Bronchial epithelial cell (primary cell): ENCODE data around the gene GLYR1. TPM values are rescaled to one million over a fixed set of nuclear protein-coding genes. Genes with fewer than 3 reads are reported as not detected.

Experiments
- DNase-seq: peaks from one replicate; pipeline ENCODE4 v3.0.0-alpha.2; 2010; ENCODE audit warnings: low read depth
- FAIRE-seq: peaks from 2 replicates; lab custom pipeline; 2011; peaks lifted over from hg19 to GRCh38; lab: Jason Lieb, UNC
- H3K27me3 ChIP-seq: 2 replicates; pipeline ENCODE4 v1.5.1; 2011; ENCODE audit warnings: low read length; ENCODE audit not compliant: control insufficient read depth, insufficient read depth
- H3K36me3 ChIP-seq: 2 replicates; pipeline ENCODE4 v1.5.1; 2011; ENCODE audit warnings: low read length; ENCODE audit not compliant: control insufficient read depth, insufficient read depth
- H3K4me3 ChIP-seq: 2 replicates; pipeline ENCODE4 v1.5.1; 2011; ENCODE audit warnings: mild to moderate bottlenecking, low read depth, low read length, control low read depth
- total RNA-seq: library from RNA; depleted of rRNA; stranded (reverse); fragments of >200 nt; gene quantifications from 2 replicates; pipeline ENCODE4 v1.2.1, GENCODE V29; 2014
- TF ChIP-seq, protein P1 (sequence below): IDR thresholded peaks from 2 replicates; pipeline ENCODE4 v1.5.1; 2011; ENCODE audit warnings: mild to moderate bottlenecking, moderate library complexity, low read length, control low read depth, inconsistent platforms; ENCODE audit not compliant: insufficient read depth, severe bottlenecking

Gene GLYR1
- total RNA-seq, 1 donor from 2014 or later, result 31.1 TPM

DNA sequence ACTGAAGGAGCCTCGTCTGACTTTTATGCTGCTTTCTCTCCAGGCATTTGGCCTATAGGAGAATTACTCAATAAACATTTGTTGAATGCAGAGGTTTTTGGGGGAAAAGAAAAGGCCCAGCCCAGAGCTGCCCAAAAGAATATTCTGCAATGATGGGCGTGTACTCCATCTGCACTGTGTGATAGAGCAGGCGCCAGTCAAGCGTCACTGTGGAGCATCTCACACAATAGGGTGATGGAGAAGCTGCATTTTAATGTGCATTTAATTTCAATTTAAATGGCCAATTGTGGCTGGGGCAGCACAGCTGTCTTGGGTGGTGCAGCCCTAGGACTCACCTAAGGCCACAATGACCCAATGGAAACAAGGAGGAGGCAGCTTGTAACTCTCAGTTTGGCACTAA is 20.6 kb downstream of the GLYR1 start:
- peaks cover 30% of the 10 kb centered on the region for H3K36me3 ChIP-seq
- no peaks in the 10 kb centered on the region for H3K27me3 ChIP-seq
- no peak overlapping the region for H3K4me3 ChIP-seq
- DNase-seq (no peak), FAIRE-seq (no peak)
- TF ChIP-seq, protein P1, sequence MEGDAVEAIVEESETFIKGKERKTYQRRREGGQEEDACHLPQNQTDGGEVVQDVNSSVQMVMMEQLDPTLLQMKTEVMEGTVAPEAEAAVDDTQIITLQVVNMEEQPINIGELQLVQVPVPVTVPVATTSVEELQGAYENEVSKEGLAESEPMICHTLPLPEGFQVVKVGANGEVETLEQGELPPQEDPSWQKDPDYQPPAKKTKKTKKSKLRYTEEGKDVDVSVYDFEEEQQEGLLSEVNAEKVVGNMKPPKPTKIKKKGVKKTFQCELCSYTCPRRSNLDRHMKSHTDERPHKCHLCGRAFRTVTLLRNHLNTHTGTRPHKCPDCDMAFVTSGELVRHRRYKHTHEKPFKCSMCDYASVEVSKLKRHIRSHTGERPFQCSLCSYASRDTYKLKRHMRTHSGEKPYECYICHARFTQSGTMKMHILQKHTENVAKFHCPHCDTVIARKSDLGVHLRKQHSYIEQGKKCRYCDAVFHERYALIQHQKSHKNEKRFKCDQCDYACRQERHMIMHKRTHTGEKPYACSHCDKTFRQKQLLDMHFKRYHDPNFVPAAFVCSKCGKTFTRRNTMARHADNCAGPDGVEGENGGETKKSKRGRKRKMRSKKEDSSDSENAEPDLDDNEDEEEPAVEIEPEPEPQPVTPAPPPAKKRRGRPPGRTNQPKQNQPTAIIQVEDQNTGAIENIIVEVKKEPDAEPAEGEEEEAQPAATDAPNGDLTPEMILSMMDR, result no peak

DNA sequence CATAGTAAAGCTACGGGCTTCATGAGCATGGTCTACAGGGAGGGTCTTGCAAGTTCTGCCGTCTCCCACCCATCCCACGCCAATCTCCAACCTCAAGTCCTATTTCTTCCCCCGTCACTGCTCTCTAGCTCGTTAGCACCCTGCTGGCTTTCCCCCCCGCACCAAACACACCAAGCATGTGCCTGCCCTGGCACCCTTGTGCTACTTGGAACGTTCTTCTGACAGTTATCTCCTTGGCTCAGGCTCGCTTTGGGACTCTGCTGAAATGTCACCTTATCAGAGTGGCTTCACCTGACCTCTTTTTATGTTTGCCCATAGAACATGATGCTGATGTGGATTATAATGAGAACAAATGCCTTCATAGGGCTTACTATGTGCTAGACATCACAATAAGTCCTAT is 21.9 kb downstream of the GLYR1 start:
- TF ChIP-seq, protein P1, result no peak
- DNase-seq (no peak), FAIRE-seq (no peak)
- no peak overlapping the region for H3K4me3 ChIP-seq
- no peaks in the 10 kb centered on the region for H3K27me3 ChIP-seq
- H3K36me3 ChIP-seq, result peaks cover 35% of the 10 kb centered on the region

DNA sequence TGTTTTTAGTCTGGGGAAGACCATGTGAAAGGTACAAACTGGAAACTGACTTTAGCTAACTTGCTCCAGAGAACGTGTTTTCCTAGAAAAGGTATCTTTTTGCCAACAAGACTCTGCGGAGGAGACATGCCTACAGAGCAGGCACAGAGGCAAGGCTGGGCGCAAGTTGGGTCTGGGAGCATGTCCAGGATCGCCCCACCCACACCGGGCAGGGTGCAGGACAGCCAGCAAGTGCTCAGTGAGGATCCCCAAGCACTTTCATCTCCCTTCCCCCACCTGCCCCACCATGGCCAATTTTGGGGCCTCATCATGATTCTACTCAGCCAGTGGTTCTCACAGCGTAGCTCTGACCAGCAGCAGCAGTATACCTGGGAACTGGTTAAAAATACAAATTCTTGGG is 26.4 kb downstream of the GLYR1 start:
- Histone ChIP-seq H3K36me3 (peaks cover 30% of the 10 kb centered on the region), H3K4me3 (no peak overlapping the region), H3K27me3 (no peaks in the 10 kb centered on the region)
- FAIRE-seq (no peak), DNase-seq (no peak)
- TF ChIP-seq, protein P1, result no peak

DNA sequence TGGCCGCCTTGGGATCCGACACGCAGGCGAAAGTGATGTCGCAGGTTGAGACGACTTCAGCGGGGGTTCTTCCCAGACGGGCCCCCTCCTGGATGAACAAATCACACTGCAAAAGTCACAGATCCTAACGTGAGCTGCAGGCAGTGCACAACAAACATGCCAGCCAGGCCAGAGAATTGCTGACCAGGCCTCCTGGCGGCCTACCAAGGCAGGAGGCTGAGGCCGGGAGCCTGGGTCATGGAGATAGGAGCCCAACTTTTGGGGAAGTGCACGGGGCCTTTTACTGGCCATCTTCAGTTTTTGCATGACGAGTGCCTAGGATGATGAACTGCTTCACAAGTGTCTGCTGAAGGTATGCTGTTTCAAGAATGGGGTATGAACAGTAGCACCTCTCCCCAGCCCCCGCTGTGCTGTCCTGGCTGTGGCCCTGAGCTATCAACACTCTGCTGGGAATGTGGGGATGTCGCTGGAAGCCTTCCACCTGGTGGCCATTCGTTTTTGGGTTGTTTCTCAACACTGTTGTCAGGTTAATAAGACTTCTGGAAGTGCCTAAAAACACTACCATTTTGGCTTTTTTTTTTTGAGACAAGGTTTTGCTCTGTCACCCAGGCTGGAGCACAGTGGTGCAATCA is 32.4 kb downstream of the GLYR1 start:
- FAIRE-seq, result no peak
- TF ChIP-seq, protein P1, result no peak

DNA sequence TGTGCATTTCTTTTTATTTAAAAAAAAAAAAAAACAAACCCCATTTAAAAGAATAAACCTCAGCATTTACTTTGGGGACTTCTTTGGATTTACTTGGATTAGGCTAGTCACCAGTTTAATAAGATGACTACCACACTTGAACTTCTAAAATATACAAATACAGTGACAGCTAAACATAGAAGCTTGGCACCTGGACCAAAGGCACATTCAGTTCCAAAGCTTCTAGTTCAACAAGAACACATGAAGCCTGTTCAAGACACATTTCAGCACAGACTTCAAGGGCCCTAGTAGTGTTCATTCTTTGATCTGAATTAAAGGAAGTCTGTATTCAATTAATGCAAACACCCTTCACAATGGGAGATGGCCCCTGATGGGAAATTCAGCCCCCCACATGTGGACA is 33.0 kb downstream of the GLYR1 start:
- DNase-seq, result no peak
- no peaks in the 10 kb centered on the region for H3K27me3 ChIP-seq
- TF ChIP-seq, protein P1, result no peak
- peaks cover 30% of the 10 kb centered on the region for H3K36me3 ChIP-seq
- no peak overlapping the region for H3K4me3 ChIP-seq
- FAIRE-seq, result no peak

More for the DNA sequence above, 32.4 kb downstream of the GLYR1 start:
- no peak overlapping the region for H3K4me3 ChIP-seq
- H3K27me3 ChIP-seq, result no peaks in the 10 kb centered on the region
- H3K36me3 ChIP-seq, result peaks cover 30% of the 10 kb centered on the region
- no peak for DNase-seq

DNA sequence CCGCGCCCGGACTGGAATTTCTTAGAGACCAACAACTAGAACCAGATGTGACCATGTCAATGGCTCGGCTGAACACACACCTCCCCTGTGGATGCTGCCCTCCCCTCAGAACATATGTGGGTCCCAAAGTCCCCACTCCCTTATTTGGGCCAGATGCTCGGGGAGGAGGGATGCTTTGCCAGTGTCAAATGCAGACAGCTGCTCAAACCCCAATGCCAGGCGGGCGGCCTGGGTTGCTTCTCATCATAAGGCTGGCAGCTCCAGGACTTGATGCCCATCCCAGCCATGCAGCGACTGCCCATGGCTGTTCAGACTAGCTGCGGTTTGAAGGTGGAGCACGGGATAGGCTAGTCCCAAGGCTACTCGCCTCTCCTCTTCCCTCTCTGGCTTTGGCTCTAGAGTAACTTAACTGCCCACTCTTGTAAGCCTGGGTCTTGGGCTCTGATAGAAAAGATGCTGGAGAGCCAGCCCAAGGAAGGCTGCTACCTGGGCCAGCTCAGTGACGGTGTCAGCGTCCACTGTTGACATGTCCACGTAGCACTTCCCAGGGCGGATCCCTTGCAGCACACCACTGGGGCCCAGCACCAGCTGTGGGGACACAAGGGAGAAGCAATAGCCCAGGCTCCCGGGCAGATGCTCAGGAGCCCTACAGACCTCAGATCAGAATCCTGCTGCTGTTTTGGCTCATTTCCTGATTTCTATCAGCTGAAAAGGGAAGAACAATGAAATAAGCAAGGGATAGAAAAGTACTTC is 33.7 kb downstream of the GLYR1 start:
- peaks cover 29% of the 10 kb centered on the region for H3K36me3 ChIP-seq
- DNase-seq, result no peak
- no peak for FAIRE-seq
- no peaks in the 10 kb centered on the region for H3K27me3 ChIP-seq
- TF ChIP-seq, protein P1, result no peak
- H3K4me3 ChIP-seq, result no peak overlapping the region
